Effector CD4-positive, alpha-beta T cell (primary cell): ENCODE data around the gene PTPRK.

Experiments
- DNase-seq: peaks from one replicate; pipeline ENCODE4 v3.0.0-alpha.2; 2020

PTPRK gene

DNA sequence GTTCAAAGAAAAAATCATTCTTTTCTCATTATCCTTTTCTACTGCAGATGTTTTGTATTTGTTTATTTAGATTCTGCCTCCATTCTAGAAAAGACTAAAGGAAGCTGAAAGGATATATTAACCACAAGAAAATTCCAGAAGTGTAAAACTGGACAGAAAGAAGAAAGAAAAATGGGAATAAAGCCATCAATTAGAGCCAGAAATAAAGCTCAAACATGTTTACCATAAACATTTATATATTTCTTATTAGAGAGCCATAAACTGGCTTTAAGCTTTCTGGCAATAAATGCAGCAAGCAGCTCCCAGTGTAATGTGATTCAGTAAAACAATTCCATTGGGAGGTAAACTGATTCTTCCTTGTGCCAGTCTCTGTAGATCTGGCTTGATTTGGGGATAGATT is 244.1 kb downstream of the PTPRK start:
- DNase-seq, result no peak

DNA sequence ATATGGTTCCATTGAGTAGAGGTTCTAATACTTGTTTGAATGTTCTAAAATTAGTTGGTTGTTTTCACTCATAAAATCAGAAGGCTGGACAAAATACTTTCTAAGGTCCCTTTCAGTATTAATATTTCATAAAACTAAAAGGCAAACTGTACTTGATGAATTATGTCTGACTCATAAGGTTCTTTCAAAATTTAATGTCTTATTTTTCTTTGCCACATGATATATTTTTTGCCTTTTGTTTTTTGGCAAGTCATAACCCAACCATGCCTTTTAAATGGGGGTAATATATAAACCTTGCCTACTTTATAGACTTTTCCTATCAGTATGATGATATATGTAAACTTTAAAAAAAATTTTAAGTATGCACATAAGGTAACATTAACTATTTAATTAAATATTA is 244.7 kb downstream of the PTPRK start:
- no peak for DNase-seq

DNA sequence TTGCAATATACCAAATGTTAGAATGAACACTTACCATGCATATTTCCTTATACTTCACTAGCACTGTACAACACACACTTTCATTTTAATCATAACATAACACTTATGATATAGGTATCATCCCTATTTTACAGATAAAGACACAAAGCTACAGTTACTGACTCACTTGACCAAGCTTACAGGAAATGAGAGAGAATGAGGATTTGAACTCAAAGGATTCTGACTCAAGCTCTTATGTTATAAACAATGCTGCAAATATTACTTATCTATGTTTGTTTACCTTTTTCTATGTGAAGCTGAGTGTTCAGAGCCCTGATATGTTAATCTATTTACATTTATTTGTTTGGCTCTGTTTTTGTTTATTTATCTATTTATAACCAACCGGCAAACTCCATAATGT is 245.4 kb downstream of the PTPRK start:
- DNase-seq, result no peak

DNA sequence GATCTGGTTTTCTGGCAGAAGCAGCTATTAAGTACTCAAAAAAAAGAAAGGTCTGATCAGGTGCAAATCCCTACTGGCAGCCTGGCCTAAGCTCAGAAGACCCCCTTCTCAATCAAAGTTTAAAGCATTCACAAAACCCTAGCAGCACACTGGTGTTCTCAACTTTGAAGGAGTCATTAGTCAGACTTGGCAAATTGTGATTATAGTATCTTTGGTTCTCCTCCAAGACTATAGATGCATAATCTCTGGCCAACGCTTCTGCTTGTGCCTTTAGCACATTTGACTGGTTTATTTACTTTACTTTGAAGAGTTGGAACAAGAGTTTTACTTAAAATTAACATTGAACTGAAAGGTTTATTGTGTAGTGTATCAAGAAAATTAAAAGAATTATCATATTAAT is 248.9 kb downstream of the PTPRK start:
- no peak for DNase-seq

DNA sequence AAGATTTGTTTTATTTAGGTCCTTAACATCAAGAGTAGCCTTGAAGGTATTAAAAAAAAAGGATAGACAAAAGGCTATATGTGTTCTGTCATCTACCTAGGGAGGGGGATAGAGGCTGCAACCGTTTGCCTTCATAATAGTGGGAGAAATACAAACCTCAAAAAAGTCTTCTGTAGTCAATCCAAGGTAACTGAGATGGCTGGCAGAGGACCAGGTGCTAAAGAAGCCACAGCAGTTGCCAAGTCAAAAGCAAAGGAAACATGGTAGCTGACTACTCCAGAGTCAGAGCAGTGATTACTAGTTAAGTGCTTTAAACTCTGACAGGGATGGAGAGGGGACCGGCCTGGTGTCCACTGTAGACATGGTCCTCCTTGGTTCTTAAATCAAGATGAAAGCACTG is 249.4 kb downstream of the PTPRK start:
- no peak for DNase-seq

DNA sequence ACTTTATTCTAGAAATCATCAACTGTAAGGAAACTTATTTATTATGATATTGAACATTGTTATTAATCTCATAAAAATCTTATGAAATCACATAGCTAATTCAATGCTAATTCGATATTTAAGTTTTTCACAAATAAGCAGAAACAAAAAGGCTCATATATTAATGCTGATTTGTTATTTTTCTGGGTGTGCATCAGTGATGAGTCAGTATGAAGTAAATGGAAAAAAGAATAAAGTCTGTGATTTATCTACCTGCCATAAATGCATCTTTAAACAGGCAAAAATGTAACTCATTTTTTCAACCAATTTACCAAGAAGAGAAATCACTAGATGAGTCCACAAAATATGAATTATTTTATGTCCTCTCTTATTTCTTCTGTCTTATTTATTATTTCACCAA is 253.5 kb downstream of the PTPRK start:
- DNase-seq, result no peak

DNA sequence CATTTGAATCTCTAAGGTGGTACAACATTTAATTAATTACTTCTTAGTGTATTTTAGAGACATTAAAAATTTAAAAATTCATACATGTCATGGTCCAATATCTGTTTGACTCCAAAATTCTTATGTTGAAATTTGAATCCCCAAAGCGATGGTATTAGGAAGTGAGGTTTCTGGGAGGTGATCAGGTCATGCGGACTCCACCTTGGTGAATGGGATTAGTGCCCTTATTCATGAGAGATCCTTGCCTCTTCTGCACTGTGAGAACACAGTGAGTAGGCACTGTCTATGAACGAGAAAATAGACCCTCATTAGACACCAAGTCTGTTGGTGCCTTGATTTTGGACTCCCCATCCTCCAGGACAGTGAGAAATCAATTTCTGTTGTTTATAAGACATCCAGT is 254.7 kb downstream of the PTPRK start:
- no peak for DNase-seq

DNA sequence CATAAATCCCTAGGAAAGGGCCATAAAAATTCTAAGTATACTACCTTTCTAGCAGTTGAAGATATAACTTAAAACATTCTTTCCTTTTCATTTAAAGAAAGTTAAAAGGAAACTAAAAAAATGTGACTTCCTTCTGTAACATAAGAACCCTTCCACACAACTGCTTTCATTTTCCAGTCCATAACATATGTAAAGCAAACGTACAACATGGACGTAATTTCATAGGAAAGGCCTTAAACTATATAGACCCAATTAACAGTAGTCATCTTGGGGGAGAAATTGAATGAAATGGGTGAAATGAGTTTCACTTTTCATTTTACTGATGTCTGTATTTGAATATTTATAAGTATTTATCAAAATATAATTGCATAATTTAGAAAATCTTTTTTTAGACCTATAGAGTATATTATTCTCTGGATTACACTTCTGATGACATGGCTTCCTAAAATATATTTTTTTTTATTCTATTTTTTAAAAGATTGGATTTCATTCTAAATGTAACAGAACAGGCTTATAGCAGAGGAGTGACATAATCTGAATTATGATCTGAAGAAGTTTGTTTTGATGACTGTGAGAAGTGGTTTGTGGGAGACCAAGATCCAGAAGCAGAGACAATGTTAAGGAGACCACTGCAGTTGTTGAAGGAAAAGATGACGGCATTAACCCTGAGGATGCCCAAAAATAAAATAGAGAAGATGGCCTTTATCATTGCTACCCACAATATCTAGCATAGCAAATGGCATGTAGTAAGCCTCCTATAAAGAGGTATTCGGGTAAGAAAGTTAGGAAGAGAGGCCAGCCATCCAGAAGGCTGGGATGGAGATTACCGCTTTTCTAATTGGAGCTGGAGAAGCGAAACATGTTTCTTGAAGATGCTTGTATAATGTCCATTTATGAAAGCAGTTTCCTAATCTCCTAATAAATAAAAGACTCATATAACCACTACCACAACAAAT is 260.4 kb downstream of the PTPRK start:
- no peak for DNase-seq

DNA sequence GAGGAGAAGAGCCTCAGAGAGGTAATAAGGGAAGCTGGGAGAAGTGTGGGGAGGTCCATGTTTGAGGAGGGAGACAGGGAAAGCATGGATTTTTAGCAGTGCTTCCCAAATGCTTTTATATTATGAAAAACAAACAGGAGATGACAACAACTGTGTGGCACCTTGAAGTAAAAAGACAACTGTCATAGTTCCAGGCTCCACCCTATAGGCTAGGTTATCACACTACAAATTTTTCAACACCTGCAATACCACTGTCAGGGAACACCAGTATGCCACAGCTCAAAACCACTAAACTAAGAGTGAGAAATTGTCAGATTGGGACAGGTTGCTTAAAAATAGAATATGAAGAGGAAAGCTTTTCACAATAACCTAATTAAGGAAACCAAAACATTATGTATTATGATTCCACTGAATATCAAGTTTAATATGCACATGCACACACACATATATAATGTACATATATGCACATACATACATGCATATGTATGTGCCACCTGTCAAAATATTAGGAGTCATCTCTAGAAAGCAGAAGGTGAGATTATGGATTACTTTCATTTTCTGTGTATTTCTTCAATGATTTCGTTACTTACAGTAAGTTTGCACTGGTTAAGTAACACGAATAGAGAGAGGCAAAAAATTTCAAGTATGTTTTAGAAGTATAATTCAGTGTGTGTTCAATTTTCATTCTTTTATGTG is 261.2 kb downstream of the PTPRK start:
- DNase-seq, result no peak

DNA sequence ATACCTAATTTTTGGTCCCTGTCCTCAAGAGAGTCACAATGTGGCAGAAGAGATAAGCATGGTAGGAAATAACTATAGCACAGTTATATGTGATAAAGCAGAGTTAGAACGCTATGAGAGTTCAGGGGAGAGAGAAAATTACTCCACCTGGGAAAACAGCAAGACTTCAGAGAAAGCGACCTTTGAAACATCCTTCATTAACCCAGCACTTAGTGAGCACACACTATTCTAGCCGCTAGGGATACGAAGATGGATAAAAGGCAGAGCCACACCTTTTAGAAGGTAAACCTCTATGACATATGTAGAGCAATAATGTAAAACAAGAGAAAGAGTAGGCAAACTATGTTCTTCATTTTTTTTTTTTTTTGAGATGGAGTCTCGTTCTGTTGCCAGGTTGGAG is 264.3 kb downstream of the PTPRK start:
- no peak for DNase-seq

DNA sequence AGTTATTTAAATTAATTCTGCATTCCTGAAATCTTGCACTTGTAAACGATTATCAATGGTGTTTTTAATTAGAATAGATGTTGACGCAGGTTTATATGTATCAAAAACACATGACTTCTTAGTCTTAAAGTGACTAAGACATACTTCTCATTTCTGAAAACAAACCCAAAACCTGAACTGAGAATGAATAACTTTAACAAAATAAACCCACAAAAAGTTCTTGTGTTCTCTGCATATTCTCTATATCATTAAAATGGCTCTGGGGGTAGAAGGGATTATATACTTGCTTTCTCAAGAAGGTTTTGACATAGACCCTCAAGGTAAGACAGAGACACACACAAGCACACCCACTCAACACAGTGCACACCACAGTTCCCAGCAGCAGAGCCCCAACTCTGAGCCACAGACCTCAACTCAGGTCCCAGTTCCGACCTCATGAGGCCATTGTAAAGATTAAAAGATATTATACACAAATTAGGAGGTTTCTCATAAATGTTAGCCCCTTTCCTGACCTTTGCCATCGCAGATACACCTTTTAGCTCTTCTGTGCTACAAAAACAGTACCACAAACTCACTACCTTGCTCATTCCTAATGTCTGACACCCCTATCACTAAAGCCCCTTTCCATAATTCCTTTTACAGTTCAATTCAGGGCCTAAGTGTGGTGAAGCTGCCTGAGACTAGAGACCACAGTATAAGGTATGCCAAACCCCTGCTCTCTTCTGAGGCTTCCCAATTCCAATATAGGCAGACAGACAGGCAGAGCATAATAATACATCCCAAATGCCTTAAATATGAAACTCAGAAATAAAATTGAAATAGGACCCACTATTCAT is 267.8 kb downstream of the PTPRK start:
- DNase-seq, result no peak

DNA sequence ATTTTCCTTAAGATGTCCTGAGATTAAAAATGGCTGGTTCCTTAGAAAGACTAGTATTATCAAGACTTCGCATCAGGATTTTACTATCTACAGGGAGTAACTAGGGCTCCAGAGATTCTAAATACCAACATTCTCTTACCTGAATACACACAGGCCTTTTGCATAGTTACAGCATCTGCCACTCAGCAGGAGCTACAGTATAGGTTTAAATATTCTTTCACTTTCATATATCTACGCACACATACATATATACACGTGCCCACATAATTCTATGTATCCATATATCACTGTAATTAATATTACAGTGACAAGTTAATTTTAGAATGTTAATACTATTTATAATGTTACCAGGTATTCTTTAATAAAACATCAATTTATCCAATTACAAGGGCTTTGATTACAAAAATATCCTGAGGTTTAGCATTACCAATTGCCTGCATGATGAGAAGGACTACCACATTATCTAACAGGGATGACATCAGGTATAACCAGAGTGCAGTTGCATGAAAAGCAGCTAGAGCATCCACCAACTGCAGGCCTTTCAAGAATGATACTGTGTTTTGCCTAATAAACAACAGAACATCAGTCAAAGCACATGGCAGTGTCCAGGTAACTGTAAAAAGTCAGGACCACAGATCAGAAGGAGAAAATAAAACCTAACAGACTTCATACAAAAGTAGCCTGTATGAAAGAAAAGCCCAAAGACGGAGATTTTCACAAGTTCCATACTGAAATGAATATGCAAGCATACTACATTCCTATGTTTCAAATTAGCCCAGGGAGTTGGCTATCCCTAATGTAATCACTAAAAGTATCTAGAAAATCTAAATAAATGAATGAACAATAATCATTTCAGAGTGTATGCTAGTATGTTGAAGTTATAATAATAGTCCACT is 268.7 kb downstream of the PTPRK start:
- DNase-seq, result no peak

DNA sequence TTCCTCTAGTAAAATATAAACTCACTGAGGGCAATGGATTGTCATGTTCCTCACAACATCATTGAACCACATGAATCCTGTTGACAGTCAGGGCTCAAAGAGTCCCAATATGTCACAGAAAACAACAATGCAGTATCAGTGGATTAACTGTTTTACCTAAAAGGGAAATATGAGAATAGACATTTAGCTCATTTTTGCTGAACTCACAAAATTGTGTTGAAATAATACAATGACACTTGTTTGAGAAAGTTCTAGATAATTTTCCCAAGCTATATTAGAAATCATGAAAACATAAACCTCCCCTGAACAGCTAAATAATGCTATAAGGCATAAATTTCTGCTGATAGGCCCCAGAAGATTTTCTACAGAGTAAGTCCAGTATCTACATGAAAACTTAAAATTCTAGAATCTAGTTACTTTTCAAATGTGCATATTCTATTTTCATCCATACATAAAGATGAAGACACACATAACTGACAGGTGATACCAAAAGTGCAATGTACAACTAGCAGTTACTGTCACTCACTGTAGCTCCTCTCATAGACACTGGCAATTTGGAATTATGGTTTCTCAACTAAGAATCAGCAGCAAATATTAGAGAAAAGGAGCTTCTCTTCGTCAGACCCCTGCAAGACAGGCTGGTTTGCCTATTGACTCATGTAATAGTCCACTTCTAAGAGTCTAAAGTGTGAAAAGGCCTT is 269.9 kb downstream of the PTPRK start:
- no peak for DNase-seq

DNA sequence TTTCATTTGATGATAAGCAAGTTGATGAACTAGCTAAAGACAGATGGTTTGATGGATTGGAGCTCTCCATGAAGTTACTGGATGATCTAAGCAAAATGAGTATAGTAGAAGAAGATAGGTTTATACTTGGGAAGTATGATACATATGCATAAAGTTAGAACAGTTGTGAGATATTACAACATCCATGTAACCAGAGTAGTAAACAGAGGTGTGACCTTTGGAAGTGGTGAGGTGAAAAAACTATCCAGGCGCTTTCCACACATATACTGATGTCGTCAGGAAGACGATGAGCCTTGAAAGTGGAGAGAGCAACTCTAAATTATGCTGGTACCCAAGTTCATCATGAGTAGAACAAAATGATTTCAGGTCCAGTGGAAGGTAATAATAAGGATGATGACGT is 271.0 kb downstream of the PTPRK start:
- no peak for DNase-seq

DNA sequence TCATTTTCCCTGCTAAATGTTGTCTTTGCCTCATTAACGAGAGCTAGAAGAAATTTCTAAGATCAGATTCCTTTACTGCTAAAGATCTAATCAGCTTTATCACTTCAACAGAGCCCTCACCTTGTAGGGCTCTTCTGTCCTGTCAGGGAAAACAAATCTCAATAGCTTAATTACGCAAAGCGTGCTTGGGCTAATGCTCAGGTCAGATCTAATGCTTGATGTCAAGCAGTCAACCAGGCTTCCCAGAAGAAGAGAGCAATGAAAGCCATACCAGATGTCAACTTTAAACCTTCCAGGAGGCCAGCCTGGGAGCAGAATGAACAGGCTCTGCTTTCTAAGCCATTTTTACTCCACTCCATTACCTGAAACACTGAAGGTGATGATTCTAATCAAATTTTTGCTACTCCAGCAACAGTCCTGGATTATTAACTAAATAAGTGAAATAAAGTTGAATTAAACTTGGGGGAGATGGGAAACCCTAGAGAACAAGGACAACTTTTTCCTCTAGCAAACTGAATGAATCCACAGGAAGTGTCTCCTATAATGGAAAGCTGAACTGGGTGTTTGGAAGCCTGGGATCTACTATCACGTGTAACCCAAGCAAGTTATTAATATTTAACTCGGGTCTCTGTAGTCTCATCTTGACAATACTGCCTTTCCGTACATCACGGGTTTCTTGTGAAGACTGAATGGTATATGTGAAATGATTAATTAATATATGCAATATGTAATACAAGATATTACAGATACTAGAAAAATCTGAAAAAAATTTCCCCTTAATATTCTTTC is 273.7 kb downstream of the PTPRK start:
- no peak for DNase-seq

DNA sequence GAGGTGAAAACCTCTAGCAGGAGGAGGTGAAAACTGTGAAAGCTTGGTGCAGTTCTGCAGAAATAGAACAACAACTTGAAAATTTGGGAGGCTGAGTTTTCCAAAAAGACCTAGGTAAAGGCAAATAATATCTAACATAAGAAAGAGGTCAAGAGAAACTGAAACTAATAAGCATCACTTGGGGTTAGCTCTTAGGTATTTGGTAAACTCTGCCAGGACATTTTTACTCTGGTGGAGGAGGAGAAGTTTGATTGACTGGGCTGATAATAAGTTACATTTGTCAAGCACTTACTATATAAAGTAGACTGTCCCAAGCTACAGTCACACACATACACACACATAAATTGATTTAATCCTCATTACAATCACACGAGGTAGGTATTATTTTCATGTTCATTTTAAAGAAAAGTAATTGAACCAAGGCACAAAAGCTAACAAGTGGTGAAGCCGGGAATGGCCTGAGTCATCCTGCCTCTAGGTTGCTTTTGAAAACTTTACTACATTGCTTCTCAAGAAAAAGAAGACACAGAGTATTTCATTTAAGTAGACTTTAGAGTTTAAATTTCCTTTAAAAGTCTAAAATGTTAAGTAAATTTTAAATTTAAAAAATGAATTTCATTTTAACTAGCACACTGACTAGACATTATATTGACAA is 275.5 kb downstream of the PTPRK start:
- DNase-seq, result no peak

DNA sequence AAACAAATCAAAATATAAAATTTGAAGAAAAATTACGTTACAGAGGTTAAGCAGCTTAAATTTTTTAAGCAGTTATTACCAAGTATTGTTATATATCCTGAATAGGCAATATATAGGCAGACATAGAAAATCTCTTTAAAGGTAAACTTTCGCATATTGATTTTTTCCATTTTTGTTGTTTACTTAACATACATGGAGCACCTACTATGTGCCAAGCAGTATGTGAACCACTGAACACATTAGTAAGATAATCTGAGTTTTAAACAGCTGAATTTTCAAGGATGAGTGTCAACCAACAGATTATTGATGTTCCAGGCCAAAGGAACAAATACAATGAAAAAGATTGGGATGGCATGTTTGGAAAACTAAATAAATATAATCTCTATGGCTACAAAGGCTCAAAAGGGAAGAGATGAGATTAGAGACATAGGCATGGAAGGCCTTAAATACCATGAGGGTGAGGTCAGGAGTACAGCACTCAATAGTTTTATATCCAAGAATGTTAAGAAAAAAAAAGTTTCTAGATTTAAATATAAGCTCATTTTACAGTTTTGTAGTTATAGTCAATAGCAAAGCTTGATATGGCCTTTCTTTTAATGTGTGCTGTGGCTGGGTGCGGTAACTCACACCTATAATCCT is 277.5 kb downstream of the PTPRK start:
- no peak for DNase-seq

DNA sequence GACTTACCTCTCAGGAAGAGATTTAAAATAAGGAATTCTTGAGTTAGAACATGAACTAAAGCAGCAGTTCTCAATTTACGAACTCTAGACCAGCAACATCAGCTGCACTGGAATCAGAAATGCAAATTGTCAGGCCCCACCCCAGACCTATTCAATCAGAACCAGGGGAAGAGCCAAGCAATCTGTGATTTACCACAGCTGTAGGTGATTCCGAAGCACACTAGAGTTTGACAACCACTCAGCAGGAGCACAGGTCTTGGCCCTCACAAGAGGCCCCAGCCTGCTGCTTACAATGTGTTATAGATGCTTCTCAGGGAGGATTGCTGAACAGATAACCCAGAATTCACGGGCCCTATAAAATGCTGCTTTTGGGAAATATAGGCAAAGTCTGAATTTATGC is 279.2 kb downstream of the PTPRK start:
- no peak for DNase-seq

DNA sequence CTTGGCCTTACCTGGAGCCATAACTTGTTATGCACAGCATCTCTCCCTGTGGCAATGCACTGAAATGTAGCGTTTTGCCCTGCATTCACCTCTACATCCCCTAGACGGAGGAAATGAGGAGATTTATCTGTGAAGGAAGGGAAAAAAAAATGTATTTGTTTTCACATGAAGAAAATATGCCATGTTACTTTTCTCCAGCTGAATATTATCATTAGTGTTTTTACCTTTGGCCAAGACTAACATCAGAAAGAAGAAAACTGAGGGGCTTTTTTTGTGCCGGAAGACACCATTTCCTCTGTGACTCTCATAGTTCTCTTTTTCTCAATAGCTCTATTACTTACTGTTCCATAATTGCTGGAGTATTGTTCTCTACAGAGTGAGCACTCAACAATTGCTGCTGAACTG is 280.4 kb downstream of the PTPRK start:
- DNase-seq, result no peak

DNA sequence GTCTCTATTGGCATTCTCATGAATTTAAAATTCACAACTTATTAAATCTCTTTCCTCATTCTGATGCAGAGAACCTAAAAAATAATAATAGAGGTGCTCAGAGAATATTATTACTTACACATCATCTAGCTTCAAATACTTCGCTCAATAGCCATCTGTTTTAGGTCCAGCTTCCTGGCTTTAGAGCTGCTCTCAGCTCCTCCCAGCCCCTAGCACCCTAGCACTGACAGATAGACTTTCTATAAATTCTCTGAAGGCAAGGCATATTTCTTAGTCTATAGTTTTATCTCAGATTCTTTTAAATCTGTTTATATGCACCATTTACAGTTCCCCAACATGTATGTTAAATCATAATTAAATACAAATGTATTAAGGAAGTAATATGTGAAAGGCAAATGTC is 281.3 kb downstream of the PTPRK start:
- no peak for DNase-seq
